SK-N-MC (cell line): ENCODE results near the gene DLEC1.

ENCODE experiments used
- DNase-seq: peaks from one replicate; pipeline ENCODE4 v3.0.0-alpha.2; 2011; ENCODE audit warnings: low read depth, low spot score
- H3K27ac ChIP-seq: fragments of 200-600 bp; sonication (generic); 2 replicates; pipeline ENCODE4 v1.5.1; 2016; ENCODE audit warnings: mixed run types
- H3K36me3 ChIP-seq: fragments of 200-600 bp; sonication (generic); 2 replicates; pipeline ENCODE4 v1.6.1; 2017; ENCODE audit warnings: antibody characterized with exemption, low read length, mixed read lengths; ENCODE audit not compliant: insufficient read depth
- H3K4me3 ChIP-seq: fragments of 200-600 bp; sonication (generic); 2 replicates; pipeline ENCODE4 v1.5.1; 2016
- H3K9ac ChIP-seq: fragments of 200-600 bp; sonication (generic); 2 replicates; pipeline ENCODE4 v1.8.0; 2017; ENCODE audit warnings: mixed run types, mixed read lengths; ENCODE audit not compliant: insufficient read length
- H3K9me3 ChIP-seq: fragments of 200-600 bp; sonication (generic); 2 replicates; pipeline ENCODE4 v1.6.1; 2017; ENCODE audit warnings: low read depth, mild to moderate bottlenecking, antibody characterized with exemption, low read length, moderate library complexity, mixed read lengths
- EZH2 ChIP-seq: fragments of 200-600 bp; sonication (generic); IDR thresholded peaks from one replicate; pipeline ENCODE4 v1.6.1; 2017; ENCODE audit warnings: antibody characterized with exemption
- FOXP2 ChIP-seq: optimal IDR thresholded peaks from 2 replicates; pipeline ENCODE3; 2011; ENCODE audit warnings: mild to moderate bottlenecking, moderate library complexity; ENCODE audit not compliant: insufficient read depth; ENCODE audit errors: extremely low read length, control extremely low read depth
- POLR2AphosphoS5 ChIP-seq: IDR thresholded peaks from 2 replicates; pipeline ENCODE4 v1.6.1; 2012; ENCODE audit warnings: mild to moderate bottlenecking, low read depth, low read length, borderline replicate concordance

The DLEC1 gene

DNA sequence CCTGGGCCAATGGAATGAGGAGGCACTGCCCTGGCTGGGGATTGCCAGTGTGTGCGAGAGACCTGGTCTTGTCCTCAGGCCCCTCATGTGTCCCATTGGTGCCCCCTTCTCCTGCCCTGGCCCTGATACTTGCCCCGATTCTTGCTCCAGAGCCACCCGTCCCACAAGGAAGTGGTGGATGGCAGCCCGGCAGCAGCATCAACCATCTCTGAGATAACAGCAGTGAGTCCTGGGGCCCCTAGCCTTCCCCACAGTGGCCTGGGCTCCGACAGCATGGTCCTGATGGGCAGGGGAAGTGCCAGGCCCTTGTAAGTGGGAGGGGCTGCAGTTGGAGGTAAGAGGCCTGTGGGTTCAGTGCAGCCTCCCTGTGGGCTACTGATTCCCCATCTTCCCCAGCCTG lies 33.0 kb upstream of the DLEC1 start:
- no peak overlapping the region for H3K9ac ChIP-seq
- no peaks in the 10 kb centered on the region for H3K9me3 ChIP-seq
- TF ChIP-seq POLR2AphosphoS5 (no peak), FOXP2 (no peak), EZH2 (no peak)
- H3K4me3 ChIP-seq: no peak overlapping the region
- H3K27ac ChIP-seq: no peak overlapping the region
- DNase-seq: no peak
- H3K36me3 ChIP-seq: no peaks in the 10 kb centered on the region

DNA sequence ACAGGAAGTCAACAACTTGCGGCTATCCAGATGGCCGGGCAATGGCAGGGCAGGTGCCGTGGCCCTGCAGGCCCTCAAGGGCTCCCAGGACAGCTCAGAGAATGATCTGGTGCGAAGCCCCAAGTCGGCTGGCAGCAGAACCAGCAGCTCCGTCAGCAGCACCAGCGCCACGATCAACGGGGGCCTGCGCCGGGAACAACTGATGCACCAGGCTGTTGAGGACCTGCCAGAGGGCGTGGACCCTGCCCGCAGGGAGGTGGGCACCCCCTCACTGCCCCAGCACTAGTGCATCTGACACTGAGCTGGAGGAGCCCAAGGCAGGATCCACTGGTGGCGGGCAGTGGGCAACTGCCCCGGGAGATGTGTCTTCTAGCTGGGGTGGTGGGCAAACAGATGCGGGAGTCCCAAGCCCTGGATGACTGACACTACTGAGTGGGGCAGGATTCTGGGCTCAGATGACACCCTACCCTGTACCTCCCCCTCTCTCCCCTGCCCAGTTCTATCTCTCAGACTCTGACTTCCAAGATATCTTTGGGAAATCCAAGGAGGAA lies 32.5 kb upstream of the DLEC1 start:
- DNase-seq: no peak
- H3K27ac ChIP-seq: no peak overlapping the region
- no peaks in the 10 kb centered on the region for H3K9me3 ChIP-seq
- TF ChIP-seq EZH2 (no peak), FOXP2 (no peak), POLR2AphosphoS5 (no peak)
- no peaks in the 10 kb centered on the region for H3K36me3 ChIP-seq
- H3K9ac ChIP-seq: no peak overlapping the region
- no peak overlapping the region for H3K4me3 ChIP-seq

DNA sequence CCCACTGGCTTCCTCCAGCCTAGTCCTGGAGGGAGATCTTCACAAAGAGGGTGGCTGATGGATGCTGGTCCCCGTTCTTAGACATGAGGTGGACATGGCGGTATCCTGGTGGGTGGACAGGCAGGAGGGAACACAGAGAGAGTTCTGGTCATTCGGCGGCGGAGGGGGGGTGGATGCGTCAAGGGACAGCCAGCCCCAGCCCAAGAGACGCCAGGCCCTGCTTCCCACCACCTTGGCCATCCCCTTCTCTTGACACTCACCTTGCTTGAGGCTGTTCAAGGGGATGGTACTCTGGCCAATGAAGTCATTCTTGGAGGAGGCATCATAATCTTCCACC lies 31.3 kb upstream of the DLEC1 start:
- Histone ChIP-seq H3K4me3 (no peak overlapping the region), H3K9me3 (no peaks in the 10 kb centered on the region), H3K36me3 (no peaks in the 10 kb centered on the region), H3K9ac (no peak overlapping the region), H3K27ac (no peak overlapping the region)
- DNase-seq: no peak
- TF ChIP-seq POLR2AphosphoS5: no peak
- no peak for TF ChIP-seq FOXP2
- no peak for TF ChIP-seq EZH2

DNA sequence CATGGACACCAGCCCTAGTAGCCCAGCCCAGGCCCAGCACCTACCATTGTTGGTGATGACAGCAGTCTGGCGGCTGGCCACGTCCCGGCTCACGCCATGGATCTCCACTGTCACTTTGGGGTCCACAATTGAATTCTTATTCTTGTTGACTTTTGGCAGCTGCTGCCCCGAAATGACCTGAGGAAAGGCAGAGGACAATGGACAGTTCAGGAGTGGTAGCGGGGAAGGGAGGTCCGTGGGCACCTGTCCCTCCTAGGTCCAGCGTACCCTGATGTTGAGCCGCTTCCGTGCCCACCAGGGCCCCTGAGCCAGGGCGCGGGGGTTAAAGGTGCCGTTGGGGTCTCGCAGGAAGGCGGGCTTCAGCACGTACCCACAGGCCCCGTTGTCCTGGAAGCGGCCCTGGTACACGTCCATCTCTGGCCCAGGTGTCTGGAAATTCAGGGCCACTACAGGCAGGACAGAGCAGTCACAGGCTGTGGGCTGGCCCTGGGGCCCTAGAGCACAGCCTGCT lies 30.8 kb upstream of the DLEC1 start:
- no peaks in the 10 kb centered on the region for H3K9me3 ChIP-seq
- no peaks in the 10 kb centered on the region for H3K36me3 ChIP-seq
- DNase-seq: no peak
- H3K27ac ChIP-seq: no peak overlapping the region
- no peak overlapping the region for H3K9ac ChIP-seq
- TF ChIP-seq POLR2AphosphoS5 (no peak), EZH2 (no peak), FOXP2 (no peak)
- no peak overlapping the region for H3K4me3 ChIP-seq

DNA sequence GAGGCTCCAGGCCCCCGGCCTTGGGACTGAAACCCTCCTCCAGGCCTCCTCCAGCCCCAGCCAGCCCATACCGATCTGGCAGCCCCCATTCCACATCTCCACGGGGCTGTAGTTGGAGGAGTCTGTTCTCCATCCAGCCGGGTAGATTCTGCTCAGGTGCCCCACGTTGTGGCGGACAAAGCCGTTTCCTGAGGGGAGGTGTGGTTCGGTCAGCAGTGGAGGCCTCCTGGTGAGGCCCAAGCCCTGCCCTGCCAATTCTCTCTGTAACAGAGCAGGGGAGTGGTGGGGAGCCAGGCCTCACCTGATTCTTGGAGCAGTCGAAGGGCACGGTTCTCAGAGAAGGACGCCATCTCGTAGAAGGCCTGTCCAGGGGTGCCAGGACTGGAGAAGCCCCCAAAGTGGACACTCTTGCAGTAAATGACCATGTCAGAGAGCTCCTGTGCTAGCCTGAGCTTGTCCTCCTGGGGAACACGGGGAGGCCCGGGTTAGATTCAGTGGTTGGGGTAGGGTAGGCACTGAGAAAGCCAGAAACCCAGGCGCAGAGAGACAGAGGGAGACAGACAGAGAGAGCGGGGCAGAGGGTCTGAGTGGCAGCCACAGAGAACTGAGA lies 29.9 kb upstream of the DLEC1 start:
- Histone ChIP-seq H3K9ac (no peak overlapping the region), H3K27ac (no peak overlapping the region), H3K36me3 (no peaks in the 10 kb centered on the region), H3K4me3 (no peak overlapping the region), H3K9me3 (no peaks in the 10 kb centered on the region)
- no peak for DNase-seq
- TF ChIP-seq POLR2AphosphoS5 (no peak), EZH2 (no peak), FOXP2 (no peak)

DNA sequence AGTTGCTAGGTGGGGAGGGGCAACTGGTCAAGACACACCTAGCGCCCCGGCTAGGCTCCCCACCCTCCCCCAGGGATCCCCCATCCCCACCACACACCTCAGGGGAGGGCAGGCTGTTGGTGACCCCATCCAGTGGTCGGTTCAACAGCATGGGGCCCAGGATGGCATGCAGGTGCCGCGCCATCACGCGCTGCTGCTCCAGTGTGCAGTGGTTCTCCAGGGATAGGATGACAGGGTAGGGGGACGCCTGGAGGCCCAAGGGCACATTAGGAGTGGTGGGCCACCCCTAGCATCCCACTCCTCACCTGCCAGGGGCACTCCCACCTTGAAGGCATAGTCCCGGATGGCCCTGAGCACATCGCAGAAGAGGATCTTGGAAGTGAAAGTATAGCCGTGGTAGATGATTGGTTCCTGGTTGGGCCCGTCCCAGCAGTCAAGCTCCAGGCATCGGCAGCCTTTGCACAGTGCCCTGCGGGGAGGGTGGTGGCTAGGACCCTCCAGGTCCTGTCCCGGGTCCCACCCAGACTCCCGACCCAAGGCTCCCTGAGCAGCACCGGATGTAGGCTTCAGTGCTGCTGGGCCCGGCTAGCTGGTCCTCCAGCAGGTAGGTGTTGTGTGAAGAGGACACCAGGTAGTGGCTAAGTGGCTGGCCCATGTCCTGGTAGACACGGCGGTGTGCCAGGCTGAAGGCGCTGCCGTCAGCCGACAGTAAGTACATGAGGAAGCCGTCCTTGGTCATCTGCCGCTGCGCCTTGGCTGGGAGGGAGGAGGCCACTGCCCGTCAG lies 29.0 kb upstream of the DLEC1 start:
- Histone ChIP-seq H3K9me3 (no peaks in the 10 kb centered on the region), H3K27ac (no peak overlapping the region), H3K9ac (no peak overlapping the region), H3K4me3 (no peak overlapping the region), H3K36me3 (no peaks in the 10 kb centered on the region)
- DNase-seq: no peak
- TF ChIP-seq FOXP2 (no peak), POLR2AphosphoS5 (no peak), EZH2 (no peak)

DNA sequence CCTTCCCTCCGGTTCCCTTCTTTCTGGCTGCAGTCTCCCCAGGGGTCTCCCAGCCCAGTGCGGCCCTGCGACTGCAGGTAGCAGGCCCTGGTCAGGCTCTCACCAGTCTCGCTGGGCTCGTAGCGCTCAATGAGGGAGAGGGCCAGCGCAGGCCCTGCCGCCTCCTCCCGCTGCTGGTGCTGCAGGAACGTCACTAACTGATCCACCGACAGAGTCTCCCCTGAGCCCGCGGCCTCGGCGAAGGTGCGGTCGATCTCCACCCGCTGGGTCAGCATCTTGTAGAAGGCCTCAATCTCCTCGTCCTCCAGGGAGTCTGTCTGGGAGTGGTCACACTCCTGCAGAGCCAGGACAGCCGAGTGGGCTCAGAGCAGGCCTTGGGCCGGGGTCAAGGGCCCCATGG lies 27.9 kb upstream of the DLEC1 start:
- H3K4me3 ChIP-seq: no peak overlapping the region
- no peaks in the 10 kb centered on the region for H3K9me3 ChIP-seq
- no peak overlapping the region for H3K27ac ChIP-seq
- no peak overlapping the region for H3K9ac ChIP-seq
- DNase-seq: no peak
- no peak for TF ChIP-seq FOXP2
- TF ChIP-seq POLR2AphosphoS5: no peak
- no peak for TF ChIP-seq EZH2
- no peaks in the 10 kb centered on the region for H3K36me3 ChIP-seq

DNA sequence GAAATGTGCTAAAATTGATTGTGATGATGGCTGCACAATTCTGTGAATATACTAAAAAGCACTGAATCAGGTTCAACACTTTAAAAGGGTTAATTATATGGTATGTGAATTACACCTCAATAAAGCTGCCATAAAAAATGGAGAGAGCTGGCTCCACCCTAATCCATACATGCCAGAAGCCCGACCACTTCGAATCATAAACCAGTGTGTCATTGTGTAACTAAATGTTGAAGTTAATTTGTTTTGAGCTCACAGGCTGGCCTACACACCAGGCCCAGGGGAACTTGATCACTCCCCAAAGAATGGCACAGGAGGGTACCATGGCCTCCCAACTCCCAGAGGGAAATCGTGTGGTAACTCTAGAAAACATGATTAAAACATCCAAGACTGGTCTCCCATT lies 23.5 kb upstream of the DLEC1 start:
- no peak for DNase-seq
- no peaks in the 10 kb centered on the region for H3K36me3 ChIP-seq
- H3K4me3 ChIP-seq: no peak overlapping the region
- no peak overlapping the region for H3K27ac ChIP-seq
- no peak for TF ChIP-seq POLR2AphosphoS5
- TF ChIP-seq FOXP2: no peak
- TF ChIP-seq EZH2: no peak
- no peak overlapping the region for H3K9ac ChIP-seq
- no peaks in the 10 kb centered on the region for H3K9me3 ChIP-seq
